Astrocyte of the cerebellum (primary cell): ENCODE results near the gene MORN5.

Experiments used
- DNase-seq: peaks from one replicate; pipeline ENCODE4 v3.0.0-alpha.2; 2011; ENCODE audit warnings: low read depth
- H3K4me3 ChIP-seq: 2 replicates; pipeline ENCODE4 v1.5.1; 2011; ENCODE audit warnings: mild to moderate bottlenecking, low read depth, low read length, moderate library complexity
- in situ Hi-C: cut with HindIII; loops from 2 replicates; pipeline ENCODE4 v1.10.0; 2017; ENCODE audit warnings: low sequenced_read_pairs
- TF ChIP-seq, protein P1 (sequence below): IDR thresholded peaks from 2 replicates; pipeline ENCODE4 v1.5.1; 2012; ENCODE audit warnings: low read length, low read depth, moderate library complexity, mild to moderate bottlenecking; ENCODE audit errors: missing control alignments

The MORN5 gene

DNA sequence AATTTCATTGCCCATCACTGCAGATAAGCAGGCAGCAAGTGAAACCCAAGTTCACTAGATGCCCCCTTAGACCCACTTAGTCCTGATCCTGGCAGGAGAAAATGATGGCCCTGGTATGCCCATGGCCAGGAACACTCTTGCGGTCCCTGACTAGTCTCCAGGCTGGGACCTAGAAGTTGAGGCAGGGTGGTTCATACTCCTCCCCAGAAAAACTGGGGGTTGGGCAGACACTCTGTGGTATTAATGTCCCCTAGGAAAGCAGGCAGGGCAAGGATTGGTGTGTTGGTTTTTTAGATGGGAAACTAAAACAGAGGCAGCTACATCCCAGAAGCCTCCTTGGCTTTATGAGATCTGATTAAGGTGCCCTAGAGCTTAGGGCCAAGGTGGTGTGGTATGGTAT lies 56.0 kb downstream of the MORN5 start:
- H3K4me3 ChIP-seq: no peak overlapping the region
- no peak for DNase-seq
- TF ChIP-seq, protein P1, sequence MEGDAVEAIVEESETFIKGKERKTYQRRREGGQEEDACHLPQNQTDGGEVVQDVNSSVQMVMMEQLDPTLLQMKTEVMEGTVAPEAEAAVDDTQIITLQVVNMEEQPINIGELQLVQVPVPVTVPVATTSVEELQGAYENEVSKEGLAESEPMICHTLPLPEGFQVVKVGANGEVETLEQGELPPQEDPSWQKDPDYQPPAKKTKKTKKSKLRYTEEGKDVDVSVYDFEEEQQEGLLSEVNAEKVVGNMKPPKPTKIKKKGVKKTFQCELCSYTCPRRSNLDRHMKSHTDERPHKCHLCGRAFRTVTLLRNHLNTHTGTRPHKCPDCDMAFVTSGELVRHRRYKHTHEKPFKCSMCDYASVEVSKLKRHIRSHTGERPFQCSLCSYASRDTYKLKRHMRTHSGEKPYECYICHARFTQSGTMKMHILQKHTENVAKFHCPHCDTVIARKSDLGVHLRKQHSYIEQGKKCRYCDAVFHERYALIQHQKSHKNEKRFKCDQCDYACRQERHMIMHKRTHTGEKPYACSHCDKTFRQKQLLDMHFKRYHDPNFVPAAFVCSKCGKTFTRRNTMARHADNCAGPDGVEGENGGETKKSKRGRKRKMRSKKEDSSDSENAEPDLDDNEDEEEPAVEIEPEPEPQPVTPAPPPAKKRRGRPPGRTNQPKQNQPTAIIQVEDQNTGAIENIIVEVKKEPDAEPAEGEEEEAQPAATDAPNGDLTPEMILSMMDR: no peak
- in situ Hi-C loops: no loop called here

DNA sequence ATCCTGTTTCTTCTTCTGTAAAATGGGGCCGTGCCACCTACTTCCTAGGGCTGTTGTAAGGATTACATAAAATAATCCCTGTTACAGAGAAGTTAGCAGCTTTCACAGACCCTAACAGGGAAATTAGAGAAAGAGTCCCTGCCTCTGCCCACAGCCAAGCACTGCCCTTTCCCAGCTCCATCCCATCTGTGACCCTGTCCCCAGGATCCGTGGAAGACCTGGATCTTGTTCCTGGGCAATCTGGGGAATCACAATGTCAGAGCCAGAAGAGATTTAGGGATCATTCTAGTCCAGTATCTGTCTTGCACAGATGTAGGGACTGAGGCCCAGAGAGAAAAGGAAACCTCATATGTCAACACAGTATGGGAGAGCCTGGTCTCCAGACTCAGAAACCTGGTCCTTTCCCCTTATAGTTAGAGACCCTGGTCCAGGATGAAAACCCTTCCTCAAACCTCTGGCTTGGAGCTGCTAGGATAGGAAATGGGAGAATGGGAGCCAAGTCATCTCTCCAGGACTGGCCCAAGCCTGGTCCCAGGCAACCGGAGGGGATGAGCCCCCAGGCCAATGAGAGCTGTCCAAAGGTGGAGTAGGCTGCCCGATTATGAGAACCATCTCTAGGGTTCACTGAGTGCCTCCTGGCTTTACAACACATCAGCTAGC lies 56.6 kb downstream of the MORN5 start:
- TF ChIP-seq, protein P1: no peak
- H3K4me3 ChIP-seq: no peak overlapping the region
- no peak for DNase-seq
- in situ Hi-C loops: no loop called here

DNA sequence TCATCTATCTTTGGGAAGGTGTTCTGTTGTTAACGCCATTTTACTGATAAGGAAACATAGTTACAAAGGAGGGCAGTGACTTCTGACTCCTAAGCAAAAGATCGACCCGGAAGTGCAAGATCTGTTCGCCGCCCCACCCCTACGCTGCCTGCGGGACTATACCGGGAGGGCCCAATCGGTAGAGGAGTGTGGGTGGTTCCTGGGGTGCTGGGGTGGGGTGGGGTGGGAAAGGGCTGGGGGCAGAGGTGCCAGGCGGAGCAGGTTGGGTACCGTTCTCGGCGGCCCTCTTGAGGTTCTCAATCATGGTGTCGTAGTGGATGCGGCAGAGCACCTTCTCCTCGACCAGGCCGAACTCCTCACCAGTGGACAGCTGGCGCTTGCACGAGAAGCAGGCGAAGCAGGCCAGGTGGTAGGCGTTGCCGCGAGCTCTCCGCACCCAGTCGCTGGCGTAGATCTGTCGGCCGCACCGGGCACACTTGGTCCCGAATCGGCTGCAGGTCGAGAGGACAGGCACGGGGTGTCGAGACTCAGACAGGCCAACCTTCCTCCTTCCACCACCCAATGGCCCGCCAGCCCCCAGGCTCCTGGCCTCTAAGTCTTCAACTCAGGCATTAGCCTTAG lies 57.2 kb downstream of the MORN5 start:
- DNase-seq: no peak
- TF ChIP-seq, protein P1: no peak
- H3K4me3 ChIP-seq: no peak overlapping the region
- in situ Hi-C loops: no loop called here

DNA sequence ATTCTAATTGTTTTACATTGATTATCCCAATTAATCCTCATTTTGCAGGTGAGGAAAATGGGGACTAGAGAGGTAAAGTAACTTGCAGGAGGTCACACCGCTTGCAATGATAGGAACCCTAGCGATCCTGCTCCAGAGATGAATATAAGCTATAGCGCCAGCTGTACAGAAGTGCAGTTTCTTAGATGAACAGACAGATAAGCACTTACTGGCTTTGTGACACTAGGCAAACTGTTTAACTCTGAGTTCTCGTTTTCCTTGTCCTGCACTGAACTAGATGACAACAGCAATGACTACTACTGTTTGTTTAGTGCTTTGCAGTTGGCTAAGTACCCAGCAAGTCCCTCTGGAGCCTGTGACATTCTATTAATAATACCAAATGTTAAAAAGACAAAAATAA lies 57.9 kb downstream of the MORN5 start:
- no peak for DNase-seq
- in situ Hi-C loops: no loop called here
- TF ChIP-seq, protein P1: no peak
- no peak overlapping the region for H3K4me3 ChIP-seq

DNA sequence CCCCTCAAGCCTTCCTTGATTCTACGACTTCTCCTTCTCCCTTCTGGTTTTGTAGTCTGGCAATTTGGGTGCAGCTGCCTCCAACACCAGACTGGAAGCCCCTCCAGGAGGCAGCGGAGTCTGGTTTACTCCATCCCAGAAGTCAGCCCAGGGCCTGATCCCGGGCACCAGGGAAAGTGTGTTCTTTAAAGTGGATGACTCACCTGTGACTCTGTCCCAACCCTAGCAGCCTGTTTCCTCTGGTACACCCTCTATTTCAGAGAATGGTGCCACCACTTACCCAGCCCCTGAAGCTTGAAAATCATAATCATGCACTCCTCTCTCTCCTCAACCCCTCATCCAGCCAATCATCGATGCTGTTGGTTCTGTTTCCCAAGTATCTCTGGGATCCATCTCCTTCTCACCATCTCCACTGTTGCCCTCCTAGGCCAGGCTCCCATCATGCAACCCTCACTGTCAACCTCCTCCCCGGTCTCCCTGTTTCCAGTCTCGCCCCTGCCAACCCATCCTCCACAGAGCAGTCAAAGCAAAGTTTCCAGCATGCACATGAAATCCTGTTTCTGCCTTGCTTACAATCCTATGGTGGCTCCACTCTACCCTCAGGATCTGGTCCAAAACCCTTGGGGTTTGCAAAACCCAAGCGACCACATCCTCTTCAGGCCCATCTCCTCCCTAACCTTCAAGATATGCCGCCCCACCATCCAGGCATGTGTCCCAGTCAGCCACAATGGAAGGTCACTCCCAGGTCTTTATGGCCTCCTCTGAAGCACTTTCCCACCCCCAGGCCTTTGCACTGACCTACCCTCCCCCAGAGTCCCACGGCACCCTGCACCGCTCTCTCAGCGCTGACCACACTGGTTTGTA lies 58.6 kb downstream of the MORN5 start:
- TF ChIP-seq, protein P1: no peak
- in situ Hi-C loops: no loop called here
- H3K4me3 ChIP-seq: no peak overlapping the region

DNA sequence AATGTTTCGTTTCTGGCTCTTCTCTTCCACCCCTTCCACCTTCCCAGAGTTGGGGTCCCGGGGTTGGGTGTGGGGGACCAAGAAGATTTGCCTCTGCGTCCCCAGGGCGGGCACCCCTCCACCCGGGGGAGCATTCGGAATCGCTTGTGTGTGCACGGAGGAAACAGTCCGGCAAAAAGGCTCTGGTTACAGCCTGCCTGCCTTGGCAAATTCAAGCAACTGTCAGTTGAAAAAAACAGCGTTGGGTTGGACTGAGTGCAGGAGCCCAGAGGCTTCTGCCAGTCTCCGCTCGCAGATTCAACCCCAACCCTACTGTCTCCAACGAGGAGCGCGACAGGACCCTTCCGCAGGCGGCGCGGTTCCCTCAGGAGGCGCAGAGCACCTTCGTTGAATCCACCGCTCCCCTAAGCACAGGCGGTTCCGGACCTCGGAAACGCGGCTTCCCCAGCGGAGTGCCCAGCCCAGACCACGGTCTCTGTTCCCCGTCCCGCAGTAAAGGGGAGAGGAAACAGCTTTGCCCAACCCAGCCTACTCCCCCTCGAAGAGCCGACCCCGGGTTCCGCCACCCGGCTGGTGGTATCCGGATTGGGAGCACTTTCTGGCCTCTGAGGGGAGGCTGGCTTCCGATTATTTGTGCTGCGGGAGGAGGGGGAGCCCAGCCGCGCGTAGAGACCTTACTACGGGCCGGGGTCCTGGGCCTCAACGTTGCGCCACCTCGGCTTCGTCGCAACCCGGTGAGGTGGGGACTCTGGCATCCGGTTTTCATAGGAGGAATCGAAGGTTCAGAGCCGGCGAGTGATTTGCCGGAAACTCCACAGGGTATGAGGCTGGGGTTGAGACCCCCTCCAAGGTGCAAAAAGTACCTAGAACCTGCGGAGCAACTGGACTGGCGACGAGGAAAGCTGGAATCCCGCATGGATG lies 59.5 kb downstream of the MORN5 start:
- TF ChIP-seq, protein P1: no peak
- in situ Hi-C loops: no loop called here
- no peak overlapping the region for H3K4me3 ChIP-seq
- no peak for DNase-seq

More for the DNA sequence above, 58.6 kb downstream of the MORN5 start:
- DNase-seq: no peak
